CD1c-positive myeloid dendritic cell (primary cell): ENCODE results near the gene ANKHD1.
"Not testable (repeated sequence)": the region's sequence is repeated elsewhere in the genome, so short reads cannot be mapped to it uniquely, and the experiment has no call there.

Experiments used
- DNase-seq: peaks from one replicate; pipeline ENCODE4 v3.0.0-alpha.2; 2016; ENCODE audit errors: extremely low spot score

ANKHD1 gene

DNA sequence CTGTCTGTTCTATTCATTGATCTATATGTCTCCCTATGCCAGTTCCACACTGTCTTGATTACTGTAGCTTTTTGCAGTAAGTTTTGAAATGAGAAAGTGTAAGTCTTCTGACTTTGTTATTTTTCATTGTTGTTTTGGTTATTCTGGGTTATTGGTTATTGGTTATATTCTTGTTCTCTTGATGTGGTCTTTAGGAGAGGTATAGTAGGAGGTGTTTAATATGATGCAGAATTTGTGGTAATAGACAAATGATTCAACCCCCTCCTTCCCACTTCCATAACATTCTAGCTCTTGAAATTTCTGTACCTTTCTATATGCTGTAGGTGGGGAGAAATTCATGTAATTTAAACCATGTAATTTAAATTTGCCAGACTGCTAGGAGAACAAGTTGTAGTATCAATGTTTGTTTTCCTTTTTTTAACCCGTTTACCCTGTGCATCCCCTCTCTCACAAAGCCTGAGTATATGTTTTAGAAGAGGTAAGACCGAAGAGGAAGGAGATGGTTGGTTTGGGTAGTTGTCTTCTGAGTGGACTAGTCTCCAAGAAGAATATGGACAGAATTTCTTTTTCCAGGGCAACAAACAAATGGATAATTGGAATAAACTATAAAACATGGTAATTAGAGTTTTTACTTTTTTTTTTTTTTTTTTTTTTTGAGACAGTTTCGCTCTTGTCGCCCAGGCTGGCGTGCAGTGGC lies 19.2 kb downstream of the ANKHD1 start:
- no peak for DNase-seq

DNA sequence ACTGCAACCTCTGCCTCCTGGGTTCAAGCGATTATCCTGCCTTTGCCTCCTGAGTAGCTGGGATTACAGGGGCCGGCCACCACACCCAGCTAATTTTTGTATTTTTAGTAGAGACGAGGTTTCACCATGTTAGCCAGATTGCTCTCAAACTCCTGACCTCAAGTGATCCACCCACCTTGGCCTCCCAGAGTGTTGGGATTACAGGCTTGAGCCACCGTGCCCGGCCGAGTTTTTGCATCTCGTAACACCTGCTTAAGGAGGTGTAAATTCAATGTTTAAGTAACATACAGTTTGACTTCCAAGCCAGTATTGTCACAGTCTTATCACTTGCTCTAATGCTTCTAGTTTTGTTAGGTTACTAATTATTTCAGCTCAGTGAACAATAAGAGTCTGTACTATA lies 19.7 kb downstream of the ANKHD1 start:
- not testable (repeated sequence) for DNase-seq

DNA sequence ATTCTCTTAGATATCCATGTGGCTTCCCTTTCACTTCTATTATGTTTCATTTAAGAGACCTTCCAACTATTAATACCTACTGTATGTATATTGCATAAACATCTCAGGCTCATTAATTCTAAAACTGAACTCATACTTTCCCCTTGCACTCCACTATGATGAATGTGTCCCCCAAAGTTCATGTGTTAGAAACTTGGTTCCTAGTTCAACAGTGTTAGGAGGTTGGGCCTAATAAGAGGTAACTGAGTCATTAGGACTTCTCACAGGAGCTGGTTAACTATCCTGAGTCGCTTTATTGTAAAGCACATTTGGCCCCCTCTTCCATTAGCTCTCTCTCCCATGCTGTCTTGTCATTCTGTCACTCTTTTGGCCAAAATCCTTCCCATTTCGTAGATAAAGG lies 22.0 kb downstream of the ANKHD1 start:
- DNase-seq, result no peak

DNA sequence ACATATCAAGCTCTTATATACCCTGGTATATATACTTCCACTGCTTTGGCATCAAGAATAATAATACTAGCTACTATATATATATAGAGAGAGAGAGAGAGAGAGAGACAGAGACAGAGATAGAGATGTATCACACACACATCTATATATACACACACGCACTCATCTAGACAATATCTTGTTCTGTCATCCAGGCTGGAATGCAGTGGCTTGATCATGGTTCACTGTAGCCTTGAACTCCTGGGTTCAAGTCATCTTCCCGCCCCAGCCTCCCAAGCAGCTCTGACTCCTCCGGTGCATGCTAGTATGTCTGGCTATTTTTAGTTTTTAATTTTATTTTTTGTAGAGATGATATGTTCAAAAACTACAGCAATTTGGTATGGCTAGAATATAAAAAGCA lies 22.5 kb downstream of the ANKHD1 start:
- DNase-seq, result no peak

DNA sequence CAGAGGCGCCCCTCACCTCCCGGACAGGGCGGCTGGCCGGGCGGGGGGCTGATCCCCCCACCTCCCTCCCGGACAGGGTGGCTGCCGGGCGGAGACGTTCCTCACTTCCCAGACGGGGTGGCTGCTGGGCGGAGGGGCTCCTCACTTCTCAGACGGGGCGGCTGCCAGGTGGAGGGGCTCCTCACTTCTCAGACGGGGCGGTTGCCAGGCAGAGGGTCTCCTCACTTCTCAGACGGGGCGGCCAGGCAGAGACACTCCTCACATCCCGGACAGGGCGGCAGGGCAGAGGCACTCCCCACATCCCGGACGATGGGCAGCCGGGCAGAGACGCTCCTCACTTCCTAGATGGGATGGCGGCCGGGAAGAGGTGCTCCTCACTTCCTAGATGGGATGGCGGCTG lies 26.1 kb downstream of the ANKHD1 start:
- not testable (repeated sequence) for DNase-seq

DNA sequence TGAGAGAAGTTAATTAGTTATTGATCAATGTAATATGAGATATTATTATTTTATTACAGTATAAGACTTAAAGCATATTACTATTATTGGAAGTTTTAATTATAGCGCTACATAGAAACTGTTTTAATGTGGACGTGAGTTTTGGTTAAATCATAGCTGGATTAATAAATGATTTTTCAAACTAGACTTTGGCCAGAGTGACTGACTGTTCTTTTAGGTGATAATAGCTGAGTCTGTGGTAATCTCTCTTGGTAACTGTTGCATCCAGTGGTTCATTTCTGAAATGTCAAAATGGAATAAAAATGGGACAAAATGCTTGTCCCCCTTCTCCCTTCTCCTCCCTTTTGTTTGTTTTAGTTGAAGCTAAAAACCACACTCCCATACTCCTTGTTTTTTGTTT lies 28.1 kb downstream of the ANKHD1 start:
- no peak for DNase-seq

DNA sequence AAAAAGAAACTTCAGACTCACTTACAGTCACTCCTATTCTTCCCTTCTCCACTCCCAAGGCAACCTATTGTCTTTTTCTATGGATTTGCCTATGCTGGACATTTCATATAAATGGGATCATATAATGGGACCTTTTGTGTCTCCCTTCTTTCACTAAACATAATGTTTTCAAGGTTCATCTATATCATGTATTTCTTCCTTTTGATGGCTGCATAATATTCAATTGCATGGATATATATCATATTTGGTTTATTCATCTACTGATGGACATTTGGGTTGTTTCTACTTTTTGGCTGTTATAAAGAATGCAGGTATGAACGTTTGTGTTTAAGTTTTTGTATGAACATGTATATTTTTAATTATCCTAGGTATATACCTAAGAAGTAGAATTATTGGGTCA lies 30.6 kb downstream of the ANKHD1 start:
- no peak for DNase-seq

DNA sequence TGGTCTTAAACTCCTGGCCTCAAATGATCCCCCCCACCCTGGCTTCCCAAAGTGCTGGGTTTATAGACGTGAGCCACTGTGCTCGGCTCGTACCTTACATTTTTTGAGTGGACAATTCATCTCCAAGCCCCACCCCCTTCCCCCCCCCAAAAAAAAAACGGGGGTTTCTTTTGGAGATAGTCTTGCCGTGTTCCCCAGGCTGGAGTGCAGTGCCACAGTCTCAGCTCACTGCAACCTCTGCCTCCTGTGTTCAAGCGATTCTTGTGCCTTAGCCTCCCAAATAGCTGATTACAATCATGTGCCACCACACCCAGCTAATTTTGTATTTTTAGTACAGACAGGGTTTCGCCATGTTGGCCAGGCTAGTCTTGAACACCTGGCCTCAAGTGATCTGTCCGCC lies 31.3 kb downstream of the ANKHD1 start:
- DNase-seq, result no peak

DNA sequence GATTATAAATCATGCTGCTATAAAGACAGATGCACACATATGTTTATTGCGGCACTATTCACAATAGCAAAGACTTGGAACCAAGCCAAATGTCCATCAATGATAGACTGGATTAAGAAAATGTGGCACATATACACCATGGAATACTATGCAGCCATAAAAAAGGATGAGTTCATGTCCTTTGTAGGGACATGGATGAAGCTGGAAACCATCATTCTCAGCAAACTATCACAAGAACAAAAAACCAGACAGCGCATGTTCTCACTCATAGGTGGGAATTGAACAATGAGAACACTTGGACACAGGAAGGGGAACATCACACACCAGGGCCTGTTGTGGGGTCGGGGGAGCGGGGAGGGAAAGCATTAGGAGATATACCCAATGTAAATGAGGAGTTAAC lies 55.7 kb downstream of the ANKHD1 start:
- DNase-seq, result not testable (repeated sequence)

DNA sequence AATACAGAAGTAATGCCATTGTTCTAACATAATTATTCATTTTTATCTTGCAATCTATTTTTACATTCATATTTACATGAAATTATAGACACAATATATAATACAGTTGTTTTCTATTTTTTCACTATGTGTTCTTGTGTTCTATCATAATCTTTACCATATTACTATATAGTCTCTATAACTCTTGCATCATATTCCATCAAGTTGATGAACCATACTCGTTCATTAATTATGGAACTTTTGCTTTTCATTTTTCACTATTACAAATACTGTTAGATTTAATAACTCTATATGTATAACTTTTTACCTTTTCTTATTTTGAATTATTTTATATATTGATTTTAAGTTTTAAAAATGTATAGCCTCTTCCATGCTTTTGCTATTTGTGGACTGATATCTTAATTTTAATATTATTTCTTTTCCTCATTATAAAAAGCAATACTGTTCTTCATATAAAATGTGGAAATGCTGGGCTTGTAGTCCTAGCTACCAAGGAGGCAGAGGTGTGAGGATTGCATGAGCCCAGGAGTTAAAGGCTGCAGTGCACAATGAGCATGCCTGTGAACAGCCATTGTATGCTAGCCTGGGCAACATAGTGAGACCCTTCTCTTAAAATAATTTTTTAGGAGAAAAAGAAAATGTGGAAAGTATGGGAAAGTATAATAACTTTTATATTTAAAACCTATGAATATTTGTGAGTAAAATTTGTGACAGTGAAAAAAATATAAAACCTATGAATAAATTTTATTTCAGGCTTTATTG lies 65.5 kb downstream of the ANKHD1 start:
- no peak for DNase-seq

DNA sequence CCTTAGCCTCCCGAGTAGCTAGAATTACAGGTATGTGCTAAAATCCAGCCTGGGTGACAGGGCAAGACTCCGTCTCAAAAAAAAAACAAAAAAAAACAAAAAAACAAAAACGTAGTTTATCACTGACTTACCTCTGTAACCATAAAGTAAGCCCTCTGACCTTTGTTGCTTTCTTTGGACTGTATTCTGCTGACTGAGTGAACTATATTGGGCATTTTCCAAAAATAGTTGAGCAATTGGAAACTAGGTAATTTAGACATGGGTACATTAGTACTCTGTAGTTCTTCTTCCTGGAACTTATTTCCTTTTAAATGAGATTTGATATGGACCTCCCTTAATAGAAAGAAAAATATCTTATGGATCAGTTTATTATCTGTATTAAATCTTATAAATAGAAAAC lies 66.6 kb downstream of the ANKHD1 start:
- DNase-seq, result no peak

DNA sequence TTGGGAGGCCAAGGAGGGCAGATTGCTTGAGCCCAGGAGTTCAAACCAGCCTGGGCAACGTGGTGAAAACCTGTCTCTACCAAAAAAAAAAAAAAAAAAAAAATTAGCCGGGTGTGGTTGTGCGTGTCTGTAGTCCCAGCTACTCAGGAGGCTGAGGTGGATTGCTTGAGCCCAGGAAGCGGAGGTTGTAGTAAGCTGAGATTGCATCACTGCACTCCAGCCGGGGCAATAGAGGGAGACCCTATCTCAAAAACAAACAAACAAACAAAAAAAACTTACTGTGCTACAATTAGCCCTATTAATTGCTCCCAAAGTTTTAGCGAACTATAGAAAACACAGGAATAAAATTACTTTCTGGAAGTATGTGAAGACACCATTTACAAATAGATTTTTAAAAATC lies 67.6 kb downstream of the ANKHD1 start:
- DNase-seq, result no peak

DNA sequence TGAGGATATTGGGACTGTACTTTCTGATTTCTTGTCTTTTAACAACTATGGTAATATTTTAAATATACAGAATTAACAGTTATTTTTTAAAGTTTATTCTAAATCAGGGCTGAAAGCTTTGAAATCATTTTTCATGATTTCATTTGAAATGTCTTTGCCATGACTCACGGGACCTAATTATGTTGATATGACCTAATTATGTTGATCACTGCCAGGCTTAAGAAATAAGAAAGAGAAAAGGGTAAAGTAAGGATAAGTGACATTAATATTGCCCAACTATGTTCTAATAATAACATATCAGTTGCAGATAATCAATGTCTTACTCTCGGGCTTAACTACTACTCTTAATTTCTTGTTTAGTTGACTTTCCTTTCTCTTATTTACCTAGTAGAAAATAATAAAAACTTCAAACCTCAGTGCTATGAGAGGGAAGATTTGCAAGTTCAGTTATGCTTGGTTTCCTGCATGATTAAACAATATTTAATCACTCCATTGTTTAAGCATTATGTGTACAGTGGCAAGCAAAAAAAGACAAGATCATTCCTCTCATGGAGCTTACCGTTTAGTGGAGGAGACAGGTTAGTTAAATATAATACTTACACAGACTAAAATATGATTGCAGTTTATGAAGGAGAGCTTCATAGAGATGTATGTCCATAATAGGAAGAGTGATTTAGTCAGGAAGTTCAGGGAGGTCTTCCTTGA lies 78.8 kb downstream of the ANKHD1 start:
- DNase-seq, result no peak

DNA sequence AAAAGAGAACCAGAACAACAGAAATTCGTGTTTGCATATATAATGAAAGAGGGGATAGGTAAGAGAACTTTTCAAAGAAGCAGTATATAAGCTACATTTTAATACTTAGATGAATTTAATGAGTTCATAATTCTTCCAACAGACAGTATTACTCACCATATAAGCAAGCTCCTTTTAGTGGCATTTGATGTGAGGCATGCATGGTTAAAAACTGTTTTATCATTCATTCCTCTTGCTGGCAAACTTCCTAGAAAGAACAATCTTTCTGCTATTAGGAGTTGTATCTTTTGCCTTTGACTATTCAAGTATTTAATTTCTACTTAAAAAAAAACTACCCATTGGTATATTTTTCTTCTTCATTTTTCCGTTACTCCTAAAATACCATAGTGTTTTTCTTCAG lies 80.1 kb downstream of the ANKHD1 start:
- no peak for DNase-seq

DNA sequence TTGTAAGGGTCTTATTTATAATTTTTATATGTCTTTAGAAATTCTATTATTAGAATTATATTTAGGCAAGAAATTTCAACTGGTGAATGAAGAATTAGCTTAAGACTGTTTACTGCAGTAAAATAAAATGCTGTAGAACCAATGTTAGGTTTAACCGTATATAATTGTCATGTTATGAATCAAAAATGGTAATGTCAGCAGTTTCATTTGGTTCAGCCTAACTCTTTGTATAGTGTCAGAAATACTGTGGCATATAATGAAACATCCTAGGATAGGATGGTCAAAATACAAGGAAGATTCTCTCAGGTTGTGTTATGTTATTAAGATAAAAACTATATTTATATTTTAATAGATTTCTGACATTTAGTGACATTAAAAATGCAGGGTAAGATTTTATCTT lies 81.4 kb downstream of the ANKHD1 start:
- DNase-seq, result no peak

DNA sequence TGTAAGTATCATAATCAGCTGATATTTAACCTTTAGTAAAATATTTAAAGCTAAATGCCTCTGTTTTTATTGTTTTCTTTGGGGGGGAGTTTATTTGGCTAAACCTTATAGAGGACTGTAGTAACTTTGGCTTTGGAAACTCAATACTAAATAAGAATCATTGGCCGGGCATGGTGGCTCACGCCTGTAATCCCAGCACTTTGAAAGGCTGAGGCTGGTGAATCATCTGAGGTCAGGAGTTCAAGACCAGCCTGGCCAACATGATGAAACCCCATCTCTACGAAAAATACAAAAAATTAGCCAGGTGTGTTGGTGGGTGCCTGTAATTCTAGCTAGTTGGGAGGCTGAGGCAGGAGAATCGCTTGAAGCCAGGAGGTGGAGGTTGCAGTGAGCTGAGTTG lies 86.5 kb downstream of the ANKHD1 start:
- DNase-seq, result not testable (repeated sequence)

DNA sequence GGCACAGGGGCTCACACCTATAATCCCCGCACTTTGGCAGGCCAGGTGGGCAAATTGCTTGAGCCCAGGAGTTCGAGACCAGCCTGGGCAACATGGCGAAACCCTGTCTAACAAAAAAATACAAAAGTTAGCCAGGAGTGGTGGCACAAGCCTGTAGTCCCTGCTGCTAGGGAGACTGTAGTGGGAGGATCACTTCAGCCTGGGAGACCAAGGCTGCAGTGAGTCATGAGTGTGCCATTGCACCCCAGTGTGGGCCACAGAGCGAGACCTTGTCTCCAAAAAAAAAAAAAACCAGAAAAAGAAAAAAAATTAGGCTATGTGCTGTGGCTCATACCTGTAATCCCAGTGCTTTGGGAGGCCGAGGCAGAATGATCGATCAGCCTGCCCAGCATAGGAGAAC lies 87.3 kb downstream of the ANKHD1 start:
- DNase-seq, result no peak

DNA sequence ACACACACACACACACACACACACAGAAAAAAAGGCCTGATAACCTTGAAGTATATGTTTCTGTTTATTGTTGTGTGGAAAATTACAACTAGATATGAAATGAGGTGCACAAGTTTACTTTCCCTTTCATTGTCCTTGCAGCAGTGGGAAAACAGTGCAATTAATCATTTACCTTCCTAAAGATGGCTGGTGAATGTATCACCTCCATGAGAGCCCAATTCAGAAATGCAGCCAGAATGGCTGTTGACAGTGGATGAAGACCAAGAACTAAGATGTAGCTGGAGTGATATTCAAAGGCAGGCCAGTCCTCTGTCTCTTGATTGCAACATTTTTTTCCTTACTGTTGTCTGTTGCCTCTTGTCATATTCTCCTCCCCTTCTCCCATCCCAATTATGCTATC lies 96.3 kb downstream of the ANKHD1 start:
- DNase-seq, result no peak

DNA sequence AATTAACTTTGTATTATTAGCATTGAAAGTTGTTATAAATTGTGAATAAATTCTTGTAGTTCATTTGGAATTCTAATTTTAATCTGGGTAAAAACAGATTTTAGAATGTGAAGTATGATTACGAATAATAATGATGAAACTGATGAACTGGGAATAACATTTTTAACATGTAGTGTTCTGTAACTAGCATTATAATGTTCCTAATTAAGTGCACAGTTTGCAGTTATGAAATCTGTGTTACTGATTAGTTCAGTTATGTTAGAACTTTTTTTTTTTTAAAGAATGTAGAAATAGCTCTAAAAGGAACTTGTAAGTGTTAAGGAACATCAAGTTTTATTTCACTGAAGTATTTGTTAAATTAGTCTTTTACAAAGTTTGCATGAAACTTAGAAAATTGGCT lies 97.0 kb downstream of the ANKHD1 start:
- DNase-seq, result no peak

DNA sequence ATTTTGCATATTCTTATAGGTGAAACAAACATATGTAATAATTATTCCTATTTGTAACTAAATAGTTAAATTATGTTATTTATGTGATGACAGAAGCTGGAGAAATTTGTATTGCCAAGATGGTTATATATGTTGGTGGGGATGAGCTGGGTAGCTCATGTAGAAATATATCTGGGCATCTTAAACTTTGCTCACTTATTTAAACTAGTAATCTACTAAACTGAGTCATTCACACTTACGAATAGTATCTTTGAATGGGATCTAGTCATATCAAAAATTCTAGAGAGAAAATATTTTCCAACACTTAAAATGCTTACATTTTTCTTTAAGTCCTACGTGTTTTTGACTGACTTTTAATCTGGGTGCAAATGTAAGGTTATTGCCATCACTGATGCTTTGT lies 101.2 kb downstream of the ANKHD1 start:
- no peak for DNase-seq

DNA sequence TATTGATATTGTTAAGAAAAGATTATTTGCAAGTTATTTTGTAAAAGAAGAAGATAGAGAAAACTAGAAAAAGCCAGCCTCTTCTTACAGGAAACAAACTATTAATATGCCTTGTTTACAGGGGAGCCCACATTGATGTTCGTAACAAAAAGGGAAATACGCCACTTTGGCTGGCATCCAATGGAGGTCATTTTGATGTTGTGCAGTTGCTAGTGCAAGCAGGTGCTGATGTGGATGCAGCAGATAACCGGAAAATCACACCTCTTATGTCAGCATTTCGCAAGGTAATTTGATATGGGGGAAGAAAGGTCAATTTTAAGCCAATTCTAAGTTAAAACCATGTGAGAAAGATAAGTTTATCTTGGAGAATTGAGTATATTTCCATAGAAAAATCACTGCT lies 108.3 kb downstream of the ANKHD1 start:
- DNase-seq, result no peak

DNA sequence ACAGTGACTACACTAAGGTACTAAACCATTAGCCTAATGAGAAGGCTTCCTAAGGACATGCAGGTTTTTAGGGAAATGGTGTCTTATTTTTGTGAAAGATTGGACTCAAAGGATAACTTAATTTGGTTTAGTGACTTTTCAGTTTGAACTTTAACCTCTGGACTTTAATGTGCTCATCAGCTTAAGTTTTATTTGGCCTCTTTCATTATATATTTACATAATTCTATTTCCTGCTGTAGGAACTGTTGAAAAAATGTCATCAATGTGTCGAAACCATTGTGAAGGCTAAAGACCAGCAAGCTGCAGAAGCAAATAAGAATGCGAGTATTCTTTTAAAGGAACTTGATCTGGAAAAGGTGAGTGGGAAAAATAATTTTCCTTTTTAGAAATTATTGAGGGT lies 111.5 kb downstream of the ANKHD1 start:
- no peak for DNase-seq

DNA sequence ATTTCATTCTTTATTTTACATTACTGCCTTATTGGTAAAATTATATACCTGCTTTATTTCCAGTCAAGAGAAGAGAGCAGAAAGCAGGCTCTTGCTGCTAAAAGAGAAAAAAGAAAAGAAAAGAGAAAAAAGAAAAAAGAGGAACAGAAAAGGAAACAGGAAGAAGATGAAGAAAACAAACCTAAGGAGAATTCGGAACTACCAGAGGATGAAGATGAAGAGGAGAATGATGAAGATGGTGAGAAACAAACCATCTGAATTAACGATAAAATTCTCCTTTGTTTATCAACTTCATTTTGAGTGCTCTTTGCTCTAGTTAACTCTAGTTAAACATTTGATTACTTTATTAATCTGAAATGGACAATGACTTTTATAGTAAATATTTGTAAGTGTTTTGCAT lies 122.4 kb downstream of the ANKHD1 start:
- no peak for DNase-seq
